NCI-H345 (cell line): Measurements from ENCODE around the gene SCFD1.

ENCODE experiments used
- DNase-seq: peaks from one replicate; lab custom pipeline; 2025; lab: John Stamatoyannopoulos, UW

Gene SCFD1

DNA sequence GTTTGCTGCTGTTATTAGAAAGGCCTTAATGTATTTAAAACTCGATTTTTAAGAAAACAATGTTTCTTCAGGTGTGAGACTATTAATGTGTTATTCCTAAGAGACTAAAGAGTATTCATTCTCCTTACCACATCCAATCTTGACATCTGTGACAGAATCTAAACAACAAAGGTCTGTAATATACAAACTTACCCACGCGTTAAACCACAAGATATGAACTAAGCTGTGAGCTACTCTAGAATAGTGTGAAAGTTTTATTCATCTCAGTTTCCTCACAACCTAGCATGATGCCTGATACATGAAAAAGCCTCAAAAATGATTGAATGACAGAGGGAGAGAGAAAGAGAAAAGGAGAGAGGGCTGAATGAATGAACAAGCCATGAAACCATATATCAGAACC, 135.0 kb downstream of the SCFD1 start:
- DNase-seq = no peak

- no peak for DNase-seq
These were observed 137.3 kb downstream of the SCFD1 start for GRCh38 chr14:30759172-30760125.

GRCh38 chr14:30763891-30764290, 141.8 kb downstream of the SCFD1 start:
- DNase-seq = no peak

GRCh38 chr14:30767624-30768023, 145.5 kb downstream of the SCFD1 start:
- no peak for DNase-seq

- no peak for DNase-seq
These were observed 146.7 kb downstream of the SCFD1 start for GRCh38 chr14:30768791-30769190.

DNA sequence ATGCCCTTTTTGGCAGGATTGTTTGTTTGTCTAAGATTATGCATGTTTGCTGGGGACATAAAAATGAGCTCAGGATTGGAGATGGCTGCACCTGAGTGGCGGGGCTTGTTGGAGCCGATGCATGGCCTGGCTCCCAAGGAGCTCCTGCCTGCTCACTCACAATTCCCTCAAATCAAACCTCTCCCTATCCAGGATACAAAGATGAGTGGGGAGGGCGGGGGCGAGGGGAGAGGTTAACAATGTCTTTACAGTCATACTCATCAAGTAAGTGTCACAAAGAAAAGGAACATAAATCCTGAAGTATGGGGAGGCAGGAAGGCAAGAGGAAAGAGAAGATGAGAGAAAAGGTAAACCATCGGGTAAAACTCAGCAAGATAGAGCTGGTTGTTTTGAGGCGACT, 148.3 kb downstream of the SCFD1 start:
- no peak for DNase-seq

GRCh38 chr14:30771595-30771994, 149.5 kb downstream of the SCFD1 start:
- no peak for DNase-seq

- no peak for DNase-seq
These were observed 157.1 kb downstream of the SCFD1 start for GRCh38 chr14:30779210-30779609.
